ENCODE results near the gene CAND2. TPM values are rescaled to one million over a fixed set of nuclear protein-coding genes. Genes with fewer than 3 reads are reported as not detected.

Gene CAND2
- total and polyA plus RNA-seq, 4 donors, result 0.38 to 1.6 (median 0.92) TPM

DNA sequence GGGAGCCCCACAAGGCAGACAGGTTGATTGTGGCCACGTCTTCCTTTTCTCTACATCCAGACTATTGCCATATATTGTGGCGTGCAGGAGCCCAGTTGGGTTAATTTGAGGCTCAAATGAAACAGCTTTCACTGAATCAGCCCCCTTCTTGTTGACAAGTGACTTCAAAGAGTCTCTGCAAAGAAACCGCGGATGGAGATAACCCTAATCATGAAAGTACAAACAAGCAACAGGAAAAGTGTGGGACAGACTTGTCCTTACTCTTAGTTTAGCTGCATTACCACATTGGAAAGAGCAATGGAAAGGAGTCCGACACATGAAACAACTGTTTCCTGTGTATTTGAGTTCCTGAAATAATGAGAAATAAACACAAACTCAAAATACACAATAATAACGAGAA lies 40.7 kb upstream of the CAND2 start:
- no peak for DNase-seq (ENCODE audit: low spot score)
- Histone ChIP-seq H3K4me3 (ENCODE audit: low read depth in 1 of 3, low read length in 3 of 3) (no peak overlapping the region), H3K27ac (ENCODE audit: low read depth in 1 of 2, low read length in 2 of 2) (no peak overlapping the region), H3K9ac (ENCODE audit: low read depth in 1 of 2, low read length in 2 of 2) (no peak overlapping the region), H3K36me3 (ENCODE audit: control insufficient read depth in 4 of 4, insufficient read depth in 3 of 4, low read depth in 1 of 4, low read length in 3 of 4) (no peaks in the 10 kb centered on the region), H3K4me1 (ENCODE audit: control insufficient read depth in 4 of 4, insufficient read depth in 4 of 4, low read length in 3 of 4) (no peaks in the 10 kb centered on the region), H3K9me3 (ENCODE audit: control insufficient read depth in 4 of 4, low read length in 3 of 4) (no peaks in the 10 kb centered on the region), H3K27me3 (ENCODE audit: control insufficient read depth in 4 of 4, insufficient read depth in 4 of 4, low read length in 3 of 4) (no peaks in the 10 kb centered on the region)
- TF ChIP-seq, protein P1, sequence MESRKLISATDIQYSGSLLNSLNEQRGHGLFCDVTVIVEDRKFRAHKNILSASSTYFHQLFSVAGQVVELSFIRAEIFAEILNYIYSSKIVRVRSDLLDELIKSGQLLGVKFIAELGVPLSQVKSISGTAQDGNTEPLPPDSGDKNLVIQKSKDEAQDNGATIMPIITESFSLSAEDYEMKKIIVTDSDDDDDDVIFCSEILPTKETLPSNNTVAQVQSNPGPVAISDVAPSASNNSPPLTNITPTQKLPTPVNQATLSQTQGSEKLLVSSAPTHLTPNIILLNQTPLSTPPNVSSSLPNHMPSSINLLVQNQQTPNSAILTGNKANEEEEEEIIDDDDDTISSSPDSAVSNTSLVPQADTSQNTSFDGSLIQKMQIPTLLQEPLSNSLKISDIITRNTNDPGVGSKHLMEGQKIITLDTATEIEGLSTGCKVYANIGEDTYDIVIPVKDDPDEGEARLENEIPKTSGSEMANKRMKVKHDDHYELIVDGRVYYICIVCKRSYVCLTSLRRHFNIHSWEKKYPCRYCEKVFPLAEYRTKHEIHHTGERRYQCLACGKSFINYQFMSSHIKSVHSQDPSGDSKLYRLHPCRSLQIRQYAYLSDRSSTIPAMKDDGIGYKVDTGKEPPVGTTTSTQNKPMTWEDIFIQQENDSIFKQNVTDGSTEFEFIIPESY (IDR thresholded peaks at IDR 0.05), result no peak
- TF ChIP-seq HNF4G (IDR thresholded peaks at IDR 0.05) (no peak), HNF4A (conservative IDR thresholded peaks at IDR 0.05) (no peak), FOXA2 (IDR thresholded peaks at IDR 0.05) (no peak), SP1 (IDR thresholded peaks at IDR 0.05) (no peak), RAD21 (IDR thresholded peaks at IDR 0.05) (no peak)
- 47% methylated on average over 6 of the region's 6 CpGs for WGBS

- no peak for DNase-seq (ENCODE audit: low spot score)
- no peak overlapping the region for H3K4me3 ChIP-seq (ENCODE audit: low read depth in 1 of 3, low read length in 3 of 3)
- H3K27me3 ChIP-seq (ENCODE audit: control insufficient read depth in 4 of 4, insufficient read depth in 4 of 4, low read length in 3 of 4), result no peaks in the 10 kb centered on the region
- no peak overlapping the region for H3K9ac ChIP-seq (ENCODE audit: low read depth in 1 of 2, low read length in 2 of 2)
- no peaks in the 10 kb centered on the region for H3K4me1 ChIP-seq (ENCODE audit: control insufficient read depth in 4 of 4, insufficient read depth in 4 of 4, low read length in 3 of 4)
- no peaks in the 10 kb centered on the region for H3K9me3 ChIP-seq (ENCODE audit: control insufficient read depth in 4 of 4, low read length in 3 of 4)
- WGBS, result 83% methylated on average over 4 of the region's 4 CpGs
- TF ChIP-seq HNF4A (conservative IDR thresholded peaks at IDR 0.05), result no peak
- TF ChIP-seq REST (IDR thresholded peaks at IDR 0.05), result no peak
- TF ChIP-seq SP1 (IDR thresholded peaks at IDR 0.05), result no peak
- no peak for TF ChIP-seq MAX (IDR thresholded peaks at IDR 0.05)
- no peak for TF ChIP-seq FOXA1 (IDR thresholded peaks at IDR 0.05)
- no peak for TF ChIP-seq HNF4G (IDR thresholded peaks at IDR 0.05)
- no peak for TF ChIP-seq RAD21 (IDR thresholded peaks at IDR 0.05)
- no peak overlapping the region for H3K27ac ChIP-seq (ENCODE audit: low read depth in 1 of 2, low read length in 2 of 2)
- H3K36me3 ChIP-seq (ENCODE audit: control insufficient read depth in 4 of 4, insufficient read depth in 3 of 4, low read depth in 1 of 4, low read length in 3 of 4), result no peaks in the 10 kb centered on the region
Observed at GRCh38 chr3:12756175-12756574, 40.3 kb upstream of the CAND2 start.

- no peaks in the 10 kb centered on the region for H3K27me3 ChIP-seq (ENCODE audit: control insufficient read depth in 4 of 4, insufficient read depth in 4 of 4, low read length in 3 of 4)
- DNase-seq (ENCODE audit: low spot score), result no peak
- 92% methylated on average over 3 of the region's 3 CpGs for WGBS
- H3K4me3 ChIP-seq (ENCODE audit: low read depth in 1 of 3, low read length in 3 of 3), result no peak overlapping the region
- no peaks in the 10 kb centered on the region for H3K4me1 ChIP-seq (ENCODE audit: control insufficient read depth in 4 of 4, insufficient read depth in 4 of 4, low read length in 3 of 4)
- no peak for TF ChIP-seq RAD21 (IDR thresholded peaks at IDR 0.05)
- TF ChIP-seq REST (IDR thresholded peaks at IDR 0.05), result no peak
- no peaks in the 10 kb centered on the region for H3K9me3 ChIP-seq (ENCODE audit: control insufficient read depth in 4 of 4, low read length in 3 of 4)
- H3K9ac ChIP-seq (ENCODE audit: low read depth in 1 of 2, low read length in 2 of 2), result no peak overlapping the region
- H3K27ac ChIP-seq (ENCODE audit: low read depth in 1 of 2, low read length in 2 of 2), result no peak overlapping the region
- H3K36me3 ChIP-seq (ENCODE audit: control insufficient read depth in 4 of 4, insufficient read depth in 3 of 4, low read depth in 1 of 4, low read length in 3 of 4), result no peaks in the 10 kb centered on the region
Observed at GRCh38 chr3:12756635-12757034, 39.8 kb upstream of the CAND2 start.

Measured in liver (tissue), 9 donors.